Activated CD4-positive, alpha-beta T cell treated with anti-CD3 and anti-CD28 coated beads, Interleukin-2, amount 50 U/mL, for 4 hours (primary cell): ENCODE measurements around the gene LRRC15.

Experiments used
- DNase-seq, 2 experiments: peaks; one replicate each; pipeline ENCODE4 v3.0.0-alpha.2; 2020

Gene LRRC15

DNA sequence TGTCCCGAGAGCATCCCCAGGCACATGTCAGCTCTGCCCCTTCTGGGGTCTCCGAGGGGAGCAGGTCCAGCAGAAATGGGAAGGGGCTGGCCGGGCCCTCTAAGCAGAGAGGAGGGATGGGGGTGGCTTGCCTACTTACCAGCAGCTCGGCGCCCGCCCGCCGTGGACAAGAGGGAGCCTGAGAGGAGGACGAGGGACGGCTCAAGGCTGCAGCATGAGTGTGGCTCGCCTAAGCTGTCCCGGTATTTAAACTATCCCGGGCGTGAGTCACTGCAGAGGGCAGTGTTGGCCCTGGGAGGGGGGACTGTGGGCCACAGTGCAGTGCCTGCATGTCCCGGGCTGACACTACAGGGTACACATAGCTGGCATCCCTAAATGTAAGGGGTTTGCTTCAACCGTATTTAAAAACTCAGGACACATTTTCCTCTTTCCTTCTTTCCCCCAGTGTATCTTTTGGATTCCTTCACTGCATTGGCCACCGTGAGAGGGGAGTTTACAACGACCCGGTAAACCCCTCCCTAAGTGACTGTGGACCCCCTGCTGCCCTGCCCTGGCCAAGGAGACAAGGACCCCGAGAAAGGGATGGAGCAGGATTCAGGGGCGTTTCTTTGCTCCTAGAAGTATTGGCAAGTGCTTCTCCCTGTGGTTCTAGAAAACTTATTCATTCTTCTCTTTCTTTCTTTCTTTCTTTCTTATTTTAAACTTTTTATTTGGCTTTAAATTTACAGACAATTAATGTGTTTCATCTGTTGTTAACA lies at the start of gene LRRC15:
Gene LRRC15, minus strand, starts transcription at position 222 of the 758 bp plus-strand sequence. CDS start 8,700 bp downstream, outside the sequence.
- no peak for DNase-seq

DNA sequence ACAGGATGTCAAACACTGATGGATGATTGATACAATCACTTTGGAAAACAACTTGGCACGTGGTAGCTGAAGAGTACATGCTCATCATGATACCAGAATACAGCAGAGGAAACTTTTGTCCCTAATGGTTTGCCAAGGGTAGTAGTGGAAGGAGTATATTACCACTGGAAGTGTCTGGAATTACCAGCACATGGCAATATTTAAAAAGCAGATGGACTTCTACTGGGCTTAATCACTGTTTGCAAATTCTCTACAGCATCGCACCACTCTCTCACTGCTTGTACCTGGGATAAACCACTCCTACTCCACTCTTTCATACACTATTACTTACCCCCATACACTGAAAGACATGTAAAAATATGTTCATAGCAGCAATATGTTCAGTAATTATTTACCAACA lies 49.1 kb upstream of the LRRC15 start:
- no peak for DNase-seq

DNA sequence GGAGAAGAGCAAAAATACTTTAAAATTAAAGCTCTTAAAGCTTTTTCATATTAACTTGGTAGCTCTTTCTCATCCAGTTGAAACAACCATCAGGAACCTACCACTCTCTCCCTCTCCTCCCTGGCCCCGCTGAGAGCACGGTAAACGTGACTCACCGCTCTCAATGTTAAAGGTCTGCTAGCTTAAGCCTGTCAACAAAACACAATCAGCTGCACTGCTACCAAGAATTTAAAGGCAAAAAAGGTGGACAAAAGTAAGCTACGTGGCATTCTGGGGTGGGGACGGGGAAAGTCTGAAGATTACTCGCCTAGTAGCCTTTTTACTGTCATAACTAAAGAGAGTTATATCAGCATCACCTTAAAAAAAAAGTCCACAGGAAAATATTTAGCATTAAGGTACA lies 37.9 kb upstream of the LRRC15 start:
- no peak for DNase-seq

DNA sequence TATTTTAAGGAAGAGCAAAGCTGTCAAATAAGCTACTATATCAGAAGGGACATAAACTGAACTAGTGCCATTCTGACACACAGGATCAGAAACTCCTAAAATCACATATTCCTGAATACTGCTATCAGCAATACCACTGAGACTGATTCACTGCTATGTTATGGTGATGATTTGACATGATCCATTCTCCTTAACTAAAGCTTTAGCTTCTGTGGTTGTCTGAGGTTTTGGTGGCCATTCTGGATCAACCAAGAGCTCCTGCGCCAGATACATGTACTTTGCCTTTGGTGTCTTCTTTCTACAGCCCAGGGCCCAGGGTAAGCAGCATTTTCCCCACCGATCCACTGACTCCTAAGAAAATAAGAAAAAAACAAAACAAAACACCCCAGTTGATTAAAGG lies 36.2 kb upstream of the LRRC15 start:
- no peak for DNase-seq

DNA sequence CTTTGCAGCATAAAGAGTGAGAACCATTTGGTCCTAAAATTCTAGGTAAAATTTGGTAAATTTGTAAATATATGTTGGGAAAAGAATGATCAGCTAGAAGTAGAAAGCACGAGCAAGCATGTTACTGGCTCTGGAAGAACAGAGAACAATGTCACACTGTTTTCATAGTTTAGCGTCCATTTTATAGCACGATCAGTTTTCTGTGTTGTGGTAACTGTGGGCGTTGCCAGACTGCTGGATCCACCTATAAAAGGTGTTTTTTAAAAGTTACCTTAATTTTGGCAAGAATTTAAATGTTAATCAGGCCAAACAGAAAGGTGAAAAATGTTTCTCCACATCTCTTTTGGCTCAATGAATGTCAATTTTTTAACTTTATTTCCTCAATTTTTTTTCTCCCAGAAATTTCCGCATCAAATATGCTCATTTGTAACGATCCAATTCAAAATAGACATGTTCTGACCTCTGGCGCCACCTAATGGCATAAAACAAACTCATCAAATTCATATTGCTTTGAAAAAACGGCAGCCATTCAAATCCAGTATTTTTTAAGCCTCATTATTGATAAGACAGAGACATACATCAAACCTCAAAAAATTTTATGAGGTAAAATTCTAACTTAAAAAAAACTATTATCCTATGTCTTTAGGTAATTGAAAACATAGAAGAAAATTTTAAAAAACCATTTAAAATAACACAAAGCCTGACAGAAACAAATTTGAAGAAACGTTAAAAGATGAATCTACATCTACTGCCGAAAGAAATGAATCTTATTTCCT lies 35.0 kb upstream of the LRRC15 start:
- DNase-seq = no peak

DNA sequence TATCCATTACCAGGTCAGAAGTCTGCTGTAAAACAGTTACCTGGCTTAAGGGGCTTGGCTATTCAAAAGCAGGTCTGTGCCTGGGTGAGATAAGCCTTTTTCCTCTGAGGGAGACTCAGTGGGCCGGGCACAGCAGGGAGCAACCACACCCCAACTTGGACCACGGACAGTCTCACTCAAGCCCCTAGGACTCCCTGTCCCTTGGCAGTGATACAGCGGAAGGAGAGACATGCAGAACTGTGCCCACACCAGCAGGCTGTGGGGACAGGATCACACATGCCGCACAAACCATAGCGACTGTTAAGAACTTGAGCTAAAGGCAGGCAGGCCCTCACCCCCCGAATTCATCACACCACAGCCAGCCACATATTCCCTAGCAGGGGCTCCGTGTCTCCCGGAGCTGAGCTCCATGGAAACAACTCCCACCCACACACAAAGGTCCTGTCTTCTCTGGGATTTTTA lies 32.4 kb upstream of the LRRC15 start:
- no peak for DNase-seq

DNA sequence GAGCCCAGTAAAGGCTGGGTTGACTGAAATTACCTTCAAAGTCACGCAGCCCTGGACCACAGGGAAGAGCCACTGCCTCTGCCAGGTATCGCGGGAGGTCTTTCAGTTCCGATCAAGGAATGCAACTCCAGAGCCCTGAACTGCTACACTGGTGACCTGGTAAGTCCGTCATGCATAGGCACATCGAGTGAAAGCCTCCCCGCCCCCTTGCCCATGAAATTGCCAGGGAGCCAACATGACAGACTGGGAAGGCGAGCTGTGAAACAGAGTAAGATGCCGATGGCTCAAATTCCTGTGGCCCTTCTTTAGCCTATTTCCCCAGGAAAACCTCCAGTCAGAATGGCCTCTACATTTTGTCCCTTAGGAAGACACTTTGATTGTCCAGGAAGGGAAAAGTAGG lies 31.8 kb upstream of the LRRC15 start:
- no peak for DNase-seq

DNA sequence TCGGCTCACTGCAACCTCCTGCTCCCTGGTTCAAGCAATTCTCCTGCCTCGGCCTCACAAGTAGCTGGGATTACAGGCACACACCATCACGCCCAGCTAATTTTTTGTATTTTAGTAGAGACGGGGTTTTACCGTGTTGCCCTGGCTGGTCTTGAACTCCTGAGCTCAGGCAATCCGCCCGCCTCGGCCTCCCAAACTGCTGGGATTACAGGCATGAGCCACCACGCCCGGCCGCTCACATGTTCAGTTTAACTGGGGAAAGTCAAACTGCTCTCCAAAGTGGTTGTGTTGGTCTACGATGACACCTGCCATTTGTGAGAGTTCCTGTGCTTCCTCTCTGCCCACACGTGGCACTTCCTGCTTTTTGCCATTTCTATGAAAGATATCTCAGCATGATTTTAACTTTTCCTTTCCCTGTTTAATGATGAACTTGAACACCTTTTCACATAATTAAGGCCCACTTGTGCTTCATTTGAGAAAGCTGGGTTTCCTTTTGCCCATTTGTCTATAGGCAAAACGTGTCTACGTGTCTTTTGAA lies 30.4 kb upstream of the LRRC15 start:
- no peak for DNase-seq

DNA sequence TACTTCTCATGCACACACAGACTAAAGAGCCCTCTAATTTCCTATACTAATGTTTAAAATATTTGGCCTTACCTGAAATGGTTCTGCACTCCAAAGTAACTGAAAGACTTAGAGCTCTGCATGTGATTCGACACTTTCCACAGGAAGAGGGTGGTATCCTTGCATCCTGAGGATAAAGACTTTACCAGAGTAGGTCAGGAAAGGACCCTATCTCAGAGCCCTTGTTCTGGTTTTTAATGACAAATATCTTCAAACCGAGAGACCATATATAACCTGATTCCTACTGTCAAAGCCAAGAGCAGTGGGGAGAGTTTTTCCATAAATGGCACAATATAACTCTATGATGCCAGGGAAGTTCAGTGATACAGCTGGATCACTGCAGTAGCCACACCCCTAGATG lies 29.6 kb upstream of the LRRC15 start, which contains the start of gene GP5:
Gene GP5, minus strand, starts transcription at position 101 of the 400 bp plus-strand sequence. CDS start 984 bp downstream, outside the sequence.
- no peak for DNase-seq

DNA sequence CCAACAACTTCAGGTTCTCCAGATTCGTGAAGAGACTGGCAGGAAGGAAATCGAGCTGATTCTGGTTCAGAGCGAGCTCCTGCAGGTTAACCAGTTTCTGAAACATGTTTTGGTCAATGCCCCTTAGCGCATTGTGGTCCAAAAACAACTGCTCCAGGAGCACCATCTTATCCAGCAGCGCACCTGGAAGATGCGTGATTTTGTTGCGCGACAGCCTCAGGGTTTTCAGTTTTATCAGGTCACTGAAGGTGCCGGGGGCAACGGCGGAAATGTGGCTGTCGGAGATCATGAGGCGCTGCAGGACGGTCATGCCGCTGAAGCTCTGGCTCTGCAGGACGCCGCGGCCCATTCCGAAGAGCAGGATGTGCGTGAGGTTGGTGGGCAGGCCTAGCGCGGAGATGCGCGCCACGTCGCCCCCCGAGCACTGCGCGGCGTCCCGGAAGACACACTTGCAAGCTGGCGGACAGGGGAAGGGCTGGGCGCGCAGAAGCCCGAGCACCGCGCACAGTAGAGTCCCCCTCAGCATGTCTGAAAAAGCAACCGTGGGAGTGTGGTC lies 28.3 kb upstream of the LRRC15 start:
- DNase-seq = no peak

DNA sequence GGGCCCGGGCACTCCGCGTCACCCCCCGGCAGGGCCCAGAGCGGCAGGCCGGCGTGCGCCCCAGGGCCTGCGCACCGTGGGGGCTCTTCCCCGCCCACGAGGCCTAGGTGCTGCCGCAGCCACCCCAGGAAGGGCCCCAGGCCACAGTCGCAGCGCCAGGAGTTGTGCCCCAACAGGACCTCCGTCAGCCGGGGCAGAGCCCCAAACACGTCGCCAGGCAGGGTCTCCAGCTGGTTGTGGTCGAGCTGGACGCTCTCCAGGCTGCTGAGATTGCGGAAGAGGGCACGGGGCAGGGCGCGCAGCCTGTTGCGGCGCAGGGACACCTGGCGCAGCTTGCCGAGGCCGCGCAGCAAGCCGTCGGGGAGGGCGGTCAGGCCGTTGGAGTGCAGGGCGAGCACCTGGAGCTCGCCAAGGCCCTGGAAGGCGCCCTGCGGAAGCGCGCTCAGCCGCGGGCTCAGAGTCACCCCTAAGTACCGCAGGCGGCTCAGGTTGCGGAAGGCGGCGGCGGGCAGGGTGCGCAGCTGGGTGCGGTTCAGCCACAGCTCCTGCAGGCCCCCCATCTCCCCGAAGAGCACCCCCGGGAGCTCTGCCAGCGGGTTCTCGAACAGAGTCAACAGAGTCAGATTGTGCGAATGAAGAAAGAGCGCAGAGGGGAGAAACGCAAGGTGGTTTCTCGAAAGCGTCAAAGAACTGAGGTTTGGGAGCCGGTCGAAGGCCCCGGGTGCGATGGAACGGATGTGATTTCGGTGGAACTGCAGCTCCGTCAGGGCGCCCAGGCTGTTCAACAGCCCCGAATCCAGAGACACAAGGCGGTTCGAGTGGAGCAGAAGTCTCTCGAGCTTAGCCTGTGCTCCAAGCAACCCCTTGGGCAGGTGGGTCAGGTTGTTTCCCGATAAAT lies 27.6 kb upstream of the LRRC15 start:
- peak; percentile 22 to 24 for DNase-seq

DNA sequence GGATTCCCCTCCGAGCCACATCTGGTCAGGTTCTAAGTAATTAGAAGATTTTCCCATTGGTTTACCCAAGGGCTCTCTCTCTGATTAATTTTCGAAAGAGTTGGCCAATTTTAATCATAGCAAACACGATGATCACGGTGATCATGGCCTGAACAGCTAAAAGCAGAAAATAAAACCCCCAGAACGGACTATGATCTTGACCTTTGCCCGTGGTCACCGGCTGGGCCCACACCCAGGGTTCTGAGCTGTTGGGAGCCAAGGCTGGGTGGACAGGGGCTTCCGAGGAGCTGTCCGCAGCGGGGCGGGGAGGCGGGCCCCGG lies 27.0 kb upstream of the LRRC15 start:
- no peak for DNase-seq

DNA sequence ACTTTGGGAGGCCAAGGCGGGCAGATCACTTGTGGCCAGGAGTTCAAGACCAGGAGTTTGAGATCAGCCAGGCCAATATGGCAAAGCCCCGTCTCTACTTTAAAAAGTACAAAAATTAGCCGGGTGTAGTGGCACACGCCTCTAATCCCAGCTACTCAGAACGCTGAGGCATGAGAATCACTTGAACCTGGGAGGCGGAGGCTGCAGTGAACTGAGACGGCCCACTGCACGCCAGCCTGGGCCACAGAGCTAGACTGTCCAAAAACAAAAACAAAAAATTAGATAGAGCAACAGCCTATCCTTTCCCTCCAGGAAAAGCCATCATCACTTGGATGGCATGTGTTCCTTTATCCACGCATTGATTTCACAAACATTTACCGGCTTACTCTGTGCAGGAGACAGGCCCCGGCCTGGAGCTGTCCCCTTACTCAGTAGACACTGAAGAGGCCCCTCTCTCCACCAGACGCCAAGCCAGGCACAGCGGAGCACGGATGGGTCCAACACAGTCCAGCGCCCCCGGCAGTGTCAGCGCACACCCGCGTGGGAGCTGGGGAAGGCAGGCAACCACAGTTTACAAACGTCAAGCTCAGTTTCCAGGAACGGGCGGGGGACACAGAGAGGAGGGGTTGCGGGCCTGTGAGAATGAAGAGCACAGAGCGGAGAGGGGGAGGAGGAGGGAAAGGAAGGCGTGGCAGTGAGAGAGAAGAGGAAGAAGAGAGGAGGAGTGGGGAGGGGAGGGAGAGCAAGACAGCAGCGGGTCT lies 26.4 kb upstream of the LRRC15 start:
- DNase-seq = peak; percentile 72 to 77

DNA sequence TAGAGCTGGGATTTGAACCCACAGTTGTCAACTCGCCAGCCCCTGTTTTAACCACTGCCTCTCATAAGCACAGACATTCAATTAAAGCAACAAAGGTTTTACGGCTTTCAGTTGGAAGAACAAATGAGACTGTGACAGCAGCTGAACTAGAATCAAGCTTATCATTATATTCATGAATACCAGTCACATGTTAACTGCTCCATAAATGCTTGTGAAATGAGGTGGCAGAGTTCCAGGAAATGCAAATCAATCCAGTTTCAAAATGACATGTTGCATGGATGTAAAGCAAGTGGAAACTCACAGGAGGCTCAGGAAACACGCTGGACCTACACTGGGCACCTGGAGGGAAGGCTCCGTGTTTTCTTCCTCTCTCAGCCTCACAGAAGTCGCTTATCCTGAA lies 25.7 kb upstream of the LRRC15 start:
- DNase-seq = no peak

DNA sequence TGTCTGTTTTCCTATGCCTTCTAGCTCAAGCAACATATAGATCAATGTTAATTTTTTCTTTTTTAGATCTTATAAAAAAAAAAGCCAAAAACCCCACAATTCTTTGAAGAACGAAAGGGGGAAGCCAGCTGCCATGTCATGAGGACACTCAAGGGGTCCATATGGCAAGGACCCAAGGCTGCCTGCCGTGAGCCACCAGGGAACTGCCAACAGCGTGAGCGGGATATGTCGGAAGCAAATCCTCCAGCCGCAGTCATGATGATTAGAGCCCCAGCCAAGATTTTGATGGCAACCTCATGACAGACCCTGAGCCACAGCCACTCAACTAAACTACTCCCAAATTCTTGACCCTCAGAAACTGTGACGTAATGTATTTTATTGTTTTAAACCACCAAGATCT lies 23.0 kb upstream of the LRRC15 start:
- no peak for DNase-seq

DNA sequence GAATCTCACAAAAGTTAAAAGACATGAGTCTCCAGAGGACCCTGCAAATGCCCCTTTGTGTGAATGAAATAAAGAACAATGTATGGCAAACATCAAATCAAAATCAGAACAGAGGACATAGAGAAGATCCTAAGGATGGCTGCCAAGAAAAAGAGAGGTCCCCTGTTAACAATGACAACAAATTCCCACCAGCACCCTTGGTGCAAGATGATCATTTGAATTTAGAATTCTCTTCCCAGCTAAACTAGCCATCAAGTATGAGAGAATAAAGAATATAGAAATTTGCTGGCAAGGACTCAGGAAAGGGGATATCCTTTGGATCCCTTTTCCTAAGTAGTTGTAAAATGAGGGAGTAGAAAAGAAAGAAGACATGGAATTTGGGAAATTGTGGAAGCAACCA lies 21.3 kb upstream of the LRRC15 start:
- DNase-seq = no peak

DNA sequence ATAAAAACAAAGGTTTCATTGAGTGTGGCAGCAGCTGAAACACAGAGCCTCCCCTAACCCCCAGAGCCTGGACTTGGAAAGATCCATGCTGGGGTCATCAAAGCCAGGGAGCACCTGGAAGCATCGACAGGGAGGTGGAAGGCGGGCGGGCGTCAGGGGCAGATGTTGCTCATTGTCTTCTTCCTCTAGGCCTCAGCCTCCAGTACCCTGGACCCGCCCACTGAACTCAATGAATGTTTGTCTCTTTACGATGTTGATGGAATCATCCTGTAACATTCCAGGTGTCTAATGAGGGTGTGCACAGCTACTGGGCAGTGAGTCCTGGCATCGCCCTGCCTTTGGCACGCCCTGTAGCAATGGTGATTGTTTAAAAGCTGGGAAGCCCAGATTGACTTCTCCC lies 19.7 kb upstream of the LRRC15 start:
- no peak for DNase-seq

DNA sequence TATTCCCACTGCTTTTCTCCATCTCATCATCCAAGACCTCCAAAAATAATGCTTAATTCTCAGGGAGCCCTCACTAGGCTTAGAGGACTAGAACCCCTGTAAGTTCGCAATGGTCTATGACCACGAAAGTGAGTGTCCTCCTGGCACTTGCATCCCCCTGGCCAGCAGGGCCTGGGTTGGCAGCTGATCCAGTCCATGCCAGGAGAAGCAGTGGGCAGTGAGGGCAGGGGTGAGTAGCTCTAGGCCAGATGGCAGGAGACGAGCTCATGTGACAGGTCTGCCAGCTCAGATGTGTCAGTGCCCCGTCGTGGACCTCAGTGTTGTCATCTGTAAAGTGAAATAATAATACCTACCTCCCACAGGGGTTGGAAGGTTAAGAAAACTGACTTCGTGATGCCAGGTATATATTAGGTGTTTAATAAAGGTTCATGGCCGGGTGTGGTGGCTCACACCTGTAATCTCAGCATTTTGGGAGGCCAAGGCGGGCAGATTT lies 18.4 kb upstream of the LRRC15 start:
- no peak for DNase-seq

DNA sequence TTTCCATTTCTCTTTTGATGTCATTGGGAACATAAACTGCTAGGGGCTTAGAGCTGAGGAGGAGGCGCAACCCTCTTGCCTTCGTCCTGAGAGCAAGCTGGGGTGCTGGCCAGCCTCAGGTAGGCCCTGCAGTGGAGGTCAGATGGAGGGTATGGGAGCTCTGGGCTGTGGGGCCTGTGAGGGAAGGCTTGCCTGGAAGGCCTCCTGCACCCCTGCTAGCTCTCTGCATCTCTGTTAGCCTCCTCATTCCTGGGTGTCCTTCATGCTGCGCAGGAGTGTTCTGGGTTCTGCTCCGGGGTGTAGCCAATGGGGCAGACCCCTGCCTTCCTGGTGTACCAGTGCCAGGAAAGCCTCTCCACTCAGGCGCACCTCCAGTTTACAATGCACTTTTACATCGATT lies 17.7 kb upstream of the LRRC15 start:
- no peak for DNase-seq

DNA sequence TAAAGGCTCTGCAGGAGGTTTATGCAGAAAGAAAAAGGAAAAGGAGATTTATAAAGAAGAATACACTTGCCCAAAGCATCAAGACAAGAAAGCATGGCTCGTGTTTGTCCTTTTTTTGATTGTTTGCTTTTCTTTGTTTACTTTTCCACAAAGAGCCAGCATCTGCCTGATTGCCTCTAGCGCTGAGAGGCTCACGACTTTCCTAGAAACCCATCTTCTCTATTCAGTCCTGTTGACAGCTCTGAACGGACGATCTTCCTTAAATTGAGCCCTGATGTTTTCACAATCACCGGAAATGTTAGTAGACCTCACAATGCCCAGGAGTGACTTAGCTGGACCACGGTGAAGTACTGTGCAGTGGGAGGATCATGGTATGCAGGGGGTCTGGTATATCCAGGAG lies 17.1 kb upstream of the LRRC15 start:
- DNase-seq = no peak

DNA sequence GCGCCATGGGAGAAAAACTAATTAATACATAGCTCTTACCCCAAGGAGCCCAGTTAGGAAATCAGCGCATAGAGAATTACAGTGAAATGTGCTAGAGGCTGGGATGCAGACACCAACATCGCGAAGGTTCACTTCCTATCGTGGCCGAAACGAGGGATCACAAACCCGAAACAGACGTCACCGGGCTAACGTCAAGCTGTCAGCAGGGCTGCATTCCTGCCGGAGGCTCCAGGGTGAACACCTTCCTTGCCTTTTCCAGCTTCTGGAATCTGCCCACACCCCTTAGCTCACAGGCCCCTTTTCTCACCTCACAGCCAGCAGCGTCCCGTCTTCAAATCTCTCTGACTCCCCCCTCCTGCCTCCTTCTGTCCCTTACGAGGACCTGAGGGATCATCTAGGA lies 16.5 kb upstream of the LRRC15 start:
- DNase-seq = no peak

DNA sequence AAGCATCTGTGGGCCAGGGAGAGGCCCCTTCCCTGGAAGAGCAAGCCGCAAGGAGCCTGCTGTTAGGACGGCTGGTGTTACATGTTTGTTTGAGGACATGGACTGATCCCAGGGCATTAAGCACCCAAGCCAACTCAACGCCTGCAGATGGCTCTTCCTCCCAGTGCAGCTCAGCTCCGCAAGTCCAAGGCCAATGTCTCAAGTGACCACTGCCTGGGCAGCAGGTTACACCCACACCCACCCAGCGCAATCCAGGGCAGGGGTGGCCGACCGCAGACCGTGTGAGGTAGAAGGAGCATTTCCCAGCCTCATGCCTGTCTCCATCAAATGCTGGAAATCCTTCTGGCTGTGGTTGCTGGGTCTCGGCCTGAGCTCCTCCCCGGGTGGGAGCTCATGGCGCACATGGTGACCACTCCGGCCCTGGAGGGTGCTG lies 15.0 kb upstream of the LRRC15 start:
- no peak for DNase-seq
